ENCODE results near the gene IFIT1. TPM values are rescaled to one million over a fixed set of nuclear protein-coding genes. Genes with fewer than 3 reads are reported as not detected.
A peak's percentile ranks its signal among the peaks of the same experiment; 100 is the strongest.

The IFIT1 gene
- total RNA-seq, 1 experiment from 2014 or later: 3.4 TPM

- intact Hi-C loops (cut with micrococcal nuclease; ENCODE audit: unreplicated experiment): no loop called here
- Histone ChIP-seq H3F3A (ENCODE audit: insufficient read depth, low read depth) (peaks cover 9% of the 10 kb centered on the region; the same call in 1 of the 2 replicates), H3K4me2 (no peak overlapping the region), H3K9me3 (ENCODE audit: insufficient read depth, low read depth) (no peaks in the 10 kb centered on the region), H3K4me1 (replicated peaks; ENCODE audit: insufficient read depth) (peaks cover 19% of the 10 kb centered on the region), H3K9me2 (ENCODE audit: insufficient read depth) (no peaks in the 10 kb centered on the region), H3K27me3 (ENCODE audit: insufficient read depth, low read depth) (no peaks in the 10 kb centered on the region), H3K27ac (peak overlapping the region; percentile 61), H3K36me3 (ENCODE audit: low read depth) (no peaks in the 10 kb centered on the region), H4K20me1 (ENCODE audit: insufficient read depth) (no peaks in the 10 kb centered on the region), H3K4me3 (no peak overlapping the region), H3K79me2 (ENCODE audit: low read depth) (no peaks in the 10 kb centered on the region), H2AFZ (no peak overlapping the region)
- DNase-seq: no peak
- BruUV-seq (replicated peaks): no TSS peak
- TF ChIP-seq CTCF (conservative IDR thresholded peaks at IDR 0.05): no peak
- TF ChIP-seq EZH2 (IDR thresholded peaks at IDR 0.05; ENCODE audit: low read depth): no peak
- ChIA-PET POLR2A (ENCODE audit: unreplicated experiment) (no interaction called here), CTCF (no interaction called here)
These were observed 17.7 kb upstream of the IFIT1 start for GRCh38 chr10:89374713-89375141.

GRCh38 chr10:89377705-89378637 is 14.5 kb upstream of the IFIT1 start, which contains the start of gene IFIT1B:
Gene IFIT1B (plus strand): TSS chr10:89378056. CDS start chr10:89378136, 80 bp downstream.
- intact Hi-C loops (cut with micrococcal nuclease; ENCODE audit: unreplicated experiment): no loop called here
- Histone ChIP-seq H2AFZ (no peak within 1 kb of the TSS), H3K4me1 (replicated peaks; ENCODE audit: insufficient read depth) (peaks cover 19% of the 10 kb centered on the region), H3K27me3 (ENCODE audit: insufficient read depth, low read depth) (no peaks in the 10 kb centered on the region), H3K9me2 (ENCODE audit: insufficient read depth) (no peaks in the 10 kb centered on the region), H3F3A (ENCODE audit: insufficient read depth, low read depth) (peaks cover 9% of the 10 kb centered on the region; the same call in 1 of the 2 replicates), H3K9me3 (ENCODE audit: insufficient read depth, low read depth) (no peaks in the 10 kb centered on the region), H3K27ac (no peak within 1 kb of the TSS), H3K36me3 (ENCODE audit: low read depth) (no peaks in the 10 kb centered on the region), H3K4me3 (no peak within 1 kb of the TSS), H3K79me2 (ENCODE audit: low read depth) (no peaks in the 10 kb centered on the region), H4K20me1 (ENCODE audit: insufficient read depth) (no peaks in the 10 kb centered on the region), H3K4me2 (no peak within 1 kb of the TSS)
- POLR2A ChIA-PET (ENCODE audit: unreplicated experiment): no interaction called here
- CTCF ChIA-PET: no interaction called here
- no peak for TF ChIP-seq EZH2 (IDR thresholded peaks at IDR 0.05; ENCODE audit: low read depth)
- no peak for TF ChIP-seq CTCF (conservative IDR thresholded peaks at IDR 0.05)
- no peak for DNase-seq
- no TSS peak for BruUV-seq (replicated peaks)

GRCh38 chr10:89379103-89379502 is 13.3 kb upstream of the IFIT1 start:
- Histone ChIP-seq H2AFZ (no peak overlapping the region), H3K4me2 (no peak overlapping the region), H3K9me2 (ENCODE audit: insufficient read depth) (no peaks in the 10 kb centered on the region), H3K9me3 (ENCODE audit: insufficient read depth, low read depth) (no peaks in the 10 kb centered on the region), H3K36me3 (ENCODE audit: low read depth) (no peaks in the 10 kb centered on the region), H4K20me1 (ENCODE audit: insufficient read depth) (no peaks in the 10 kb centered on the region), H3K79me2 (ENCODE audit: low read depth) (no peaks in the 10 kb centered on the region), H3K4me1 (replicated peaks; ENCODE audit: insufficient read depth) (peaks cover 10% of the 10 kb centered on the region; the same call in 1 of the 2 replicates), H3K4me3 (no peak overlapping the region), H3F3A (ENCODE audit: insufficient read depth, low read depth) (peaks cover 2% of the 10 kb centered on the region; the same call in 1 of the 2 replicates), H3K27ac (no peak overlapping the region), H3K27me3 (ENCODE audit: insufficient read depth, low read depth) (no peaks in the 10 kb centered on the region)
- BruUV-seq (replicated peaks): no TSS peak
- CTCF ChIA-PET: no interaction called here
- intact Hi-C loops (cut with micrococcal nuclease; ENCODE audit: unreplicated experiment): no loop called here
- TF ChIP-seq EZH2 (IDR thresholded peaks at IDR 0.05; ENCODE audit: low read depth) (no peak), CTCF (conservative IDR thresholded peaks at IDR 0.05) (no peak)
- DNase-seq: no peak
- POLR2A ChIA-PET (ENCODE audit: unreplicated experiment): no interaction called here

All from PC-9 (cell line).